Esophagus muscularis mucosa (tissue), 4 donors: Measurements from ENCODE around the gene E2F4.

Experiments used
- EP300 ChIP-seq: sonication (generic); formaldehyde crosslinking; IDR thresholded peaks from one replicate; pipeline ENCODE4 v1.6.1; 2017; ENCODE audit warnings: antibody characterized with exemption
- POLR2A ChIP-seq: fragments of 450-650 bp; IDR thresholded peaks from one replicate; pipeline ENCODE4 v1.6.1; 2017; ENCODE audit warnings: antibody characterized with exemption, moderate library complexity, mild to moderate bottlenecking, low read depth
- POLR2AphosphoS5 ChIP-seq, 2 donors: sonication (generic); formaldehyde crosslinking; IDR thresholded peaks; one replicate each; pipeline ENCODE4 v1.6.1; 2017; ENCODE audit warnings: antibody characterized with exemption in 2 of 2
- TF ChIP-seq, protein P1 (sequence below), 3 experiments: fragments of 200-600 bp in 2 of 3; fragments of 450-650 bp in 1 of 3; sonication (generic) in 2 of 3; IDR thresholded peaks; one replicate each; pipeline ENCODE4 v1.5.1; 2017 to 2019; ENCODE audit warnings: antibody characterized with exemption in 3 of 3, mild to moderate bottlenecking in 2 of 3, moderate library complexity in 1 of 3

DNA sequence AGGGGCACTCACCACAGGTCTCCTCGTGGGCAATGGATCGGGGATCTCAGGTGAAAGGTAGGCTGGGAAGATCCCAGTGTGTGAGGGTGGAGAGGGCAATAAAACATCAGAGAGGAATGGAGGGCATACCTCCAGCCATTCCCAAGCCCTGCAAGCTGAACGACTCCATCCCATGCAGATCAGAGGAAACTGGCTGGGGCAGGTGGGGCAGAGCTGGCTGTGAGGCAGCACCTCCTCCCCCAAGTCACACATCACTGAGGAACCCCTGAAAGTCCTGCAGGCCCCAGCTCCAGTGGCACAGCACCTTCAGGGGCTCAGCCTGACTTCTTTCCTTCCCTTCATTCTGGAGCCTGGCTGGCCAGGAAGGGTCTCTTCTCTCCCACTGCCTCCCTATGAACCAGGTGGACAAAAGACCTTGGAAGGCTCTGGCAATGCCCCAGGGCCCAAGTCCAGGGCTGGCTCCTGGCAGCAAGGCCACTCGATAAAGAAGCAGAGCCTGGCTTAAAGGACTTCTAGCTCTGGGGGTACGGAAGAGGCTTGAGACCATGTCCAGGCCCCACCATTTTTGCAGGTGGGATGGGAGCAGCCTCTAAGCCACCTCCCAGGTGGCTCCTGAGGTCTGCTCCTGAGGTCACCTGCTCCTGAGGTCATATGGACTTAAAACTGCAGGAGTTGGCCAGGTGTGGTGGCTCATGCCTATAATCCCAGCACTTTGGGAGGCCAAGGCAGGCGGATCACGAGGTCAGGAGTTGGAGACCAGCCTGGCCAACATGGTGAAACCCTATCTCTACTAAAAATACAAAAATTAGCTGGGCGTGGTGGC, 21.5 kb downstream of the E2F4 start:
- TF ChIP-seq, protein P1, sequence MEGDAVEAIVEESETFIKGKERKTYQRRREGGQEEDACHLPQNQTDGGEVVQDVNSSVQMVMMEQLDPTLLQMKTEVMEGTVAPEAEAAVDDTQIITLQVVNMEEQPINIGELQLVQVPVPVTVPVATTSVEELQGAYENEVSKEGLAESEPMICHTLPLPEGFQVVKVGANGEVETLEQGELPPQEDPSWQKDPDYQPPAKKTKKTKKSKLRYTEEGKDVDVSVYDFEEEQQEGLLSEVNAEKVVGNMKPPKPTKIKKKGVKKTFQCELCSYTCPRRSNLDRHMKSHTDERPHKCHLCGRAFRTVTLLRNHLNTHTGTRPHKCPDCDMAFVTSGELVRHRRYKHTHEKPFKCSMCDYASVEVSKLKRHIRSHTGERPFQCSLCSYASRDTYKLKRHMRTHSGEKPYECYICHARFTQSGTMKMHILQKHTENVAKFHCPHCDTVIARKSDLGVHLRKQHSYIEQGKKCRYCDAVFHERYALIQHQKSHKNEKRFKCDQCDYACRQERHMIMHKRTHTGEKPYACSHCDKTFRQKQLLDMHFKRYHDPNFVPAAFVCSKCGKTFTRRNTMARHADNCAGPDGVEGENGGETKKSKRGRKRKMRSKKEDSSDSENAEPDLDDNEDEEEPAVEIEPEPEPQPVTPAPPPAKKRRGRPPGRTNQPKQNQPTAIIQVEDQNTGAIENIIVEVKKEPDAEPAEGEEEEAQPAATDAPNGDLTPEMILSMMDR (IDR thresholded peaks at IDR 0.05): no peak
- no peak for TF ChIP-seq POLR2AphosphoS5 (IDR thresholded peaks at IDR 0.05)
- no peak for TF ChIP-seq POLR2A
- TF ChIP-seq EP300: no peak
